GM18520 (cell line): ENCODE data around the gene FIP1L1.
A peak's percentile ranks its signal among the peaks of the same experiment; 100 is the strongest.
"Not testable (repeated sequence)": the region's sequence is repeated elsewhere in the genome, so short reads cannot be mapped to it uniquely, and the experiment has no call there.

Source experiments
- ATAC-seq: cut with Tn5 transposase; IDR thresholded peaks from one replicate; pipeline ENCODE4 v1.9.1; 2021; ENCODE audit not compliant: unreplicated experiment

FIP1L1 gene

GRCh38 chr4:53377319-53378170 lies at the start of gene FIP1L1:
Gene FIP1L1, plus strand, starts transcription at chr4:53377641. Its CDS starts 198 bp downstream, at chr4:53377839.
- ATAC-seq: peak; percentile 84

GRCh38 chr4:53334916-53335315 lies 42.5 kb upstream of the FIP1L1 start:
- not testable (repeated sequence) for ATAC-seq

GRCh38 chr4:53340145-53340544 lies 37.3 kb upstream of the FIP1L1 start:
- not testable (repeated sequence) for ATAC-seq

GRCh38 chr4:53346392-53346791 lies 31.0 kb upstream of the FIP1L1 start:
- not testable (repeated sequence) for ATAC-seq

GRCh38 chr4:53346920-53347852 lies 30.3 kb upstream of the FIP1L1 start:
- no peak for ATAC-seq

GRCh38 chr4:53348046-53348445 lies 29.4 kb upstream of the FIP1L1 start:
- no peak for ATAC-seq

- ATAC-seq: no peak
Measured at GRCh38 chr4:53349091-53349491, 28.4 kb upstream of the FIP1L1 start.

GRCh38 chr4:53354012-53354722 lies 23.3 kb upstream of the FIP1L1 start:
- no peak for ATAC-seq

GRCh38 chr4:53355930-53356521 lies 21.4 kb upstream of the FIP1L1 start:
- ATAC-seq: no peak

- no peak for ATAC-seq
Measured at GRCh38 chr4:53361451-53361850, 16.0 kb upstream of the FIP1L1 start.

- ATAC-seq: no peak
Measured at GRCh38 chr4:53362093-53362492, 15.3 kb upstream of the FIP1L1 start.

- no peak for ATAC-seq
Measured at GRCh38 chr4:53364624-53365023, 12.8 kb upstream of the FIP1L1 start.

GRCh38 chr4:53365121-53365485 lies 12.3 kb upstream of the FIP1L1 start:
- no peak for ATAC-seq

- peak; percentile 96 for ATAC-seq
Measured at GRCh38 chr4:53365486-53366300, 11.7 kb upstream of the FIP1L1 start, which contains the start of gene SCFD2. Gene SCFD2, minus strand, starts transcription at chr4:53366061.

- no peak for ATAC-seq
Measured at GRCh38 chr4:53366301-53366716, 11.1 kb upstream of the FIP1L1 start.

GRCh38 chr4:53367721-53368120 lies 9.7 kb upstream of the FIP1L1 start:
- ATAC-seq: no peak

GRCh38 chr4:53371049-53371448 lies 6.4 kb upstream of the FIP1L1 start:
- no peak for ATAC-seq

GRCh38 chr4:53371843-53372521 lies 5.5 kb upstream of the FIP1L1 start:
- ATAC-seq: no peak

GRCh38 chr4:53374777-53375258 lies 2.6 kb upstream of the FIP1L1 start:
- ATAC-seq: no peak
